Hepatocyte (in vitro differentiated cells): Measurements from ENCODE around the gene LRRC57.

Source experiments
- EZH2 ChIP-seq: fragments of 200-600 bp; sonication (generic); IDR thresholded peaks from 2 replicates; pipeline ENCODE4 v1.6.1; 2016; ENCODE audit warnings: antibody characterized with exemption, mild to moderate bottlenecking, borderline replicate concordance
- TF ChIP-seq, protein P1 (sequence below): fragments of 200-600 bp; sonication (generic); IDR thresholded peaks from 2 replicates; pipeline ENCODE4 v1.5.1; 2016; ENCODE audit warnings: antibody characterized with exemption, mild to moderate bottlenecking; ENCODE audit not compliant: poor library complexity

DNA sequence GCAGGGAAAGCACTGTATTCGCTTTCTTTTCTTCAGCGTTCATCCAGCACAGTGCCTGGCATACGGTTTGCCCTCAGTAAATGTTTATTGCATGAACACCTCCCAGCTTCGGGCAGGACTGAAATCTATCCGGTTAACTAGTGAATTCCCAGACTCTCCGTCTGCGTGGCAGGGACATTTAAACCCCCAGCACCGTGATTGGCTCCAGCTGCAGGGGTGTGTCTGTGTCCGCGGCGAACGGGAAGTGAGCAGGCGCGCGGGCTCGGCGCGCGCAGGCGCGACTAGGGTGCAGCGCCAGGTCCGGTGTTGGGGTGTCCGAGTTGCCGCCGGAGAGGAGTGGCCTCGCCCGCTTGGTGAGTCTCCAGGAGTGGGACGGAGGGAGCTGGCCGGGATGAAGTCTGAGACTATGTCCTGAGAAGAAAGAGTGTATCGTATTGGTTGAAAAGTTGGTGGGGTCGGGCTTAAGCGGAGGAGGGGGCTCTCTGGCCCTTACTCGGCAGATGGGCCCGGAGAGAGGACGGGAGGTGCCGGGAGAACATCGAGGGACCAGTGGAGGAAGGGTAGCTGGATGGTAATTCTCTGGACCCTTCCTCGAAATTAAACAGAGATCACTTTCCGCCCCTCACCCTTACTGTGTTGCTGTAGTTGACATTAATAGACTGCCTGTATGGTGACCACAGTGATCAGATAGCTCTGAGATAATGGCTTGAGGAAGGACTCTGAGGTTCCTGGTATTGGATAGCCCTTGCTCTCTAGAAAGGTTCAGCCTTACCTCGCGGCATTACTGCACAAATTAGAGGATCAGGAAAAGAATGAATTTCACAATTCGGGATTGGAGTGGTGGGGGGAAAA, 53.0 kb downstream of the LRRC57 start, which contains the start of gene SNAP23:
- TF ChIP-seq, protein P1, sequence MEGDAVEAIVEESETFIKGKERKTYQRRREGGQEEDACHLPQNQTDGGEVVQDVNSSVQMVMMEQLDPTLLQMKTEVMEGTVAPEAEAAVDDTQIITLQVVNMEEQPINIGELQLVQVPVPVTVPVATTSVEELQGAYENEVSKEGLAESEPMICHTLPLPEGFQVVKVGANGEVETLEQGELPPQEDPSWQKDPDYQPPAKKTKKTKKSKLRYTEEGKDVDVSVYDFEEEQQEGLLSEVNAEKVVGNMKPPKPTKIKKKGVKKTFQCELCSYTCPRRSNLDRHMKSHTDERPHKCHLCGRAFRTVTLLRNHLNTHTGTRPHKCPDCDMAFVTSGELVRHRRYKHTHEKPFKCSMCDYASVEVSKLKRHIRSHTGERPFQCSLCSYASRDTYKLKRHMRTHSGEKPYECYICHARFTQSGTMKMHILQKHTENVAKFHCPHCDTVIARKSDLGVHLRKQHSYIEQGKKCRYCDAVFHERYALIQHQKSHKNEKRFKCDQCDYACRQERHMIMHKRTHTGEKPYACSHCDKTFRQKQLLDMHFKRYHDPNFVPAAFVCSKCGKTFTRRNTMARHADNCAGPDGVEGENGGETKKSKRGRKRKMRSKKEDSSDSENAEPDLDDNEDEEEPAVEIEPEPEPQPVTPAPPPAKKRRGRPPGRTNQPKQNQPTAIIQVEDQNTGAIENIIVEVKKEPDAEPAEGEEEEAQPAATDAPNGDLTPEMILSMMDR, result no peak
- TF ChIP-seq EZH2, result no peak
